KMS-11 (cell line): Measurements from ENCODE around the gene SPTBN1.

Source experiments
- H2AFZ ChIP-seq: fragments of 200-600 bp; sonication (generic); 2 replicates; pipeline ENCODE4 v1.6.1; 2016; ENCODE audit warnings: antibody characterized with exemption, mixed run types, low read depth
- H3K27ac ChIP-seq: fragments of 200-600 bp; sonication (generic); 2 replicates; pipeline ENCODE4 v1.6.1; 2016; ENCODE audit warnings: mild to moderate bottlenecking, mixed run types
- H3K27me3 ChIP-seq: fragments of 200-600 bp; sonication (generic); 2 replicates; pipeline ENCODE4 v1.6.1; 2017; ENCODE audit warnings: mild to moderate bottlenecking, low read depth, mixed run types, moderate library complexity; ENCODE audit not compliant: insufficient read depth
- H3K36me3 ChIP-seq: fragments of 200-600 bp; sonication (generic); 2 replicates; pipeline ENCODE4 v1.6.1; 2017; ENCODE audit warnings: mild to moderate bottlenecking, mixed run types; ENCODE audit not compliant: insufficient read depth
- H3K4me1 ChIP-seq: fragments of 200-600 bp; sonication (generic); 2 replicates; pipeline ENCODE4 v1.6.1; 2016; ENCODE audit warnings: mild to moderate bottlenecking, low read depth, mixed run types; ENCODE audit not compliant: poor library complexity, severe bottlenecking
- H3K4me2 ChIP-seq: fragments of 200-600 bp; sonication (generic); 2 replicates; pipeline ENCODE4 v1.7.0; 2016; ENCODE audit warnings: mild to moderate bottlenecking, mixed run types
- H3K4me3 ChIP-seq: fragments of 200-600 bp; sonication (generic); IDR thresholded peaks from 2 replicates; pipeline ENCODE4 v1.6.1; 2017; ENCODE audit warnings: low read depth, low read length, mixed read lengths; ENCODE audit not compliant: insufficient read depth
- H3K79me2 ChIP-seq: fragments of 200-600 bp; sonication (generic); 2 replicates; pipeline ENCODE4 v1.6.1; 2016; ENCODE audit warnings: low read depth, mixed run types; ENCODE audit not compliant: insufficient read depth
- H3K9ac ChIP-seq: fragments of 200-600 bp; sonication (generic); 2 replicates; pipeline ENCODE4 v1.6.1; 2016; ENCODE audit warnings: mild to moderate bottlenecking, mixed run types
- H4K20me1 ChIP-seq: fragments of 200-600 bp; sonication (generic); 2 replicates; pipeline ENCODE4 v1.6.1; 2016; ENCODE audit warnings: mild to moderate bottlenecking, mixed run types; ENCODE audit not compliant: insufficient read depth
- TF ChIP-seq, protein P1 (sequence below): fragments of 200-600 bp; sonication (generic); conservative IDR thresholded peaks from 2 replicates; pipeline ENCODE4 v1.6.1; 2017; ENCODE audit warnings: low read depth, mild to moderate bottlenecking, antibody characterized with exemption, low read length, moderate library complexity, mixed read lengths

SPTBN1 gene

DNA sequence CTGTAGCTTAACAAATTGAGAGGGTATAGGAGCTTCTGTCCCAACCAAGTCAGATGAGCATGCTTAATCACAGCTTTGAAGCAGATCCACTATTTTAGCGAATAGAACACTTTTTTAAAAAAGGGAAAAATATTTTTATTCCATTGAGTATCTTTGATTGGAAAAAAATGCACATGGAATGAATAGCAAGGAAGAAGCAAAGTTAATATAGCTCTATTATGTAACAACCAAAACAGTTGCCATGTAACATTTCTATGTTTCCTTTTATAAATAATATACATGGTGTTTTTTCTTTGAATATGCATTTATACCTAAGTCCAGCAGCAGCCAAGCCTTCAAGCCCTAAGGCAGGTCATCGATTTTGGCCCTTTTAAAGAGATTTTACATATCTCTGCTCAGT is 21.4 kb upstream of the SPTBN1 start:
- Histone ChIP-seq H3K27me3 (no peaks in the 10 kb centered on the region), H3K36me3 (no peaks in the 10 kb centered on the region), H3K4me1 (no peaks in the 10 kb centered on the region), H4K20me1 (no peaks in the 10 kb centered on the region), H3K79me2 (no peaks in the 10 kb centered on the region), H2AFZ (no peak overlapping the region), H3K4me3 (no peak overlapping the region), H3K27ac (no peak overlapping the region), H3K4me2 (no peak overlapping the region), H3K9ac (no peak overlapping the region)
- TF ChIP-seq, protein P1, sequence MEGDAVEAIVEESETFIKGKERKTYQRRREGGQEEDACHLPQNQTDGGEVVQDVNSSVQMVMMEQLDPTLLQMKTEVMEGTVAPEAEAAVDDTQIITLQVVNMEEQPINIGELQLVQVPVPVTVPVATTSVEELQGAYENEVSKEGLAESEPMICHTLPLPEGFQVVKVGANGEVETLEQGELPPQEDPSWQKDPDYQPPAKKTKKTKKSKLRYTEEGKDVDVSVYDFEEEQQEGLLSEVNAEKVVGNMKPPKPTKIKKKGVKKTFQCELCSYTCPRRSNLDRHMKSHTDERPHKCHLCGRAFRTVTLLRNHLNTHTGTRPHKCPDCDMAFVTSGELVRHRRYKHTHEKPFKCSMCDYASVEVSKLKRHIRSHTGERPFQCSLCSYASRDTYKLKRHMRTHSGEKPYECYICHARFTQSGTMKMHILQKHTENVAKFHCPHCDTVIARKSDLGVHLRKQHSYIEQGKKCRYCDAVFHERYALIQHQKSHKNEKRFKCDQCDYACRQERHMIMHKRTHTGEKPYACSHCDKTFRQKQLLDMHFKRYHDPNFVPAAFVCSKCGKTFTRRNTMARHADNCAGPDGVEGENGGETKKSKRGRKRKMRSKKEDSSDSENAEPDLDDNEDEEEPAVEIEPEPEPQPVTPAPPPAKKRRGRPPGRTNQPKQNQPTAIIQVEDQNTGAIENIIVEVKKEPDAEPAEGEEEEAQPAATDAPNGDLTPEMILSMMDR = no peak

DNA sequence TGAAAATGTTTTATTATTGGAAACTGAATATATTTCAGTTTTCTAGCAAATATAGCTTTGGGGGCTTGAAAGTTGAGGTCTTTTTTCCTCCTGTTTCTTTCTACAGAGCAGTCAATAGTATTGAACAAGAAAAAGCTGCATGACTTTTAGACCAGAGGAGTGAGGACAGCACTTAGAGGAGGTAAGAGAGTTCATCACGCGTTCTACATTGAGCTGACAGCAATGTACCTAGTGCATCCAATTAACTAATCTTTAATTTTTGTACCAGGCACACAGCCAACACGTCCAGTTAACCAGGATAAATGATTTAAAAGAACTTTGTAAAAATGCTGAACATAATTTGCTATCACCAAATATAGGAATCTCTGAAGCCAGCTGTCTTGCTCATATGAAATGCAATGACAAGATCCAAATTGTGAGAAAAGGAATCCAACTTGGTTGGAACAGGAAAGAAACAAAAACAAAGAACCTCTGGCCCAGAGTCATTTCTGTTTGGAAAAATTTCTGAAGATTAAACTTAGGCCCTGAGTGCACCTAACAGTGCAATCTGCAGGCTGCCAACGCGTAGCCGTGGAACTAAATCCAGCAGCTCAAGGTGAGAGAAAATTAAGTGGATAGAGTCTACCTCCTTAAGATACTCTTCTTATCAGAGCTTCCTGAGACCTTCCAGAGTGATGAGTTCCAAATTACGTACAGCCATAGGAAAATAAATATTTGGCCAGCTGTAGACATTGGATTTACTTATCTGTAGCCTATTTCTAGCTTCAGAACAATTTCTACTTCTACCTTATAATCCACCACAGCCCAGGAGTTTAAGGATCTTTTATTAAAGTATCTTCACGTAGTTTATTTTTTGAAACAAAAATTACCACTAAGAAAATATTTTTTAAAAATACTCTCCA is 20.6 kb upstream of the SPTBN1 start:
- no peaks in the 10 kb centered on the region for H3K79me2 ChIP-seq
- no peaks in the 10 kb centered on the region for H3K4me1 ChIP-seq
- H3K9ac ChIP-seq = no peak overlapping the region
- H2AFZ ChIP-seq = no peak overlapping the region
- no peaks in the 10 kb centered on the region for H3K36me3 ChIP-seq
- H3K4me3 ChIP-seq = no peak overlapping the region
- no peak overlapping the region for H3K27ac ChIP-seq
- TF ChIP-seq, protein P1 = no peak
- no peak overlapping the region for H3K4me2 ChIP-seq
- H4K20me1 ChIP-seq = no peaks in the 10 kb centered on the region
- H3K27me3 ChIP-seq = no peaks in the 10 kb centered on the region

DNA sequence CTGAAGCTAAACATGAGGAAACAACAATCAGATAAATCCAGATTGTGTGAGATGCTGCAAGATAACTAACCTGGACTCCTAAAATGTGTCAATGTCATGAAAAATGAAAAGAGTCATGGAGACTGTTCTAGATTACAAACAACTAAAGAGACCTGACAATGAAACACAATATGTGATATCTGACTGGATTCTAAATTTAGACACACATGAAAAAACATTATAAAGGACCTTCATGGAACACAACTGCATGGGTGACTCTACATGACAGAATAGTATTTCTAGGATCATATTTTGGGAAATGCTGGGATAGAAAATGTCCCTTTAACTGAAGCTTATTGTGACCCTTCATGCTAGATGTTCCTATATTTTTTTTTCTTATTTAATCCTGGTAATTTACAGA is 18.5 kb upstream of the SPTBN1 start:
- Histone ChIP-seq H3K4me2 (no peak overlapping the region), H3K79me2 (no peaks in the 10 kb centered on the region), H3K27ac (no peak overlapping the region), H3K27me3 (no peaks in the 10 kb centered on the region), H3K4me3 (no peak overlapping the region), H3K36me3 (no peaks in the 10 kb centered on the region), H3K9ac (no peak overlapping the region), H2AFZ (no peak overlapping the region), H4K20me1 (no peaks in the 10 kb centered on the region), H3K4me1 (no peaks in the 10 kb centered on the region)
- TF ChIP-seq, protein P1 = no peak

DNA sequence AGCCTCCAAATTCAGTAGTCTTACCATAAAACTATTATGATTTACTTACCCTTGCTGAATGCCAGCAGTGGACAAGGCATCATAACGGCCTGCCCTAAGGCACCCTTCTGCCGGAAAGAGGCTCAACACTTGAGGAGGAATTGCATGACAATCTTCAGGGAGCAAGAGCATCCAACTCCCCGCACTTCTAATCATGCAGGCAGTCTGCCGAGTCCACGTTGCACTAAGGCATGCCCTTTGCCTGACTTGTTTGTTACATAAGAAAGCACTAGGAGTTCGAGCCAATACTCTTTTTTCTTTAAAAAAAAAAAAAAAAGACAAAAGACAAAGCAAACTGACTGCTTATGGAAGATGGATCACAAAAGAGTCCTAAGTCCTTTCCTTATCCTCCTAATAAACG is 17.9 kb upstream of the SPTBN1 start:
- Histone ChIP-seq H3K4me1 (no peaks in the 10 kb centered on the region), H3K27me3 (no peaks in the 10 kb centered on the region), H3K4me2 (no peak overlapping the region), H3K79me2 (no peaks in the 10 kb centered on the region), H3K27ac (no peak overlapping the region), H2AFZ (no peak overlapping the region), H3K36me3 (no peaks in the 10 kb centered on the region), H3K4me3 (no peak overlapping the region), H3K9ac (no peak overlapping the region), H4K20me1 (no peaks in the 10 kb centered on the region)
- TF ChIP-seq, protein P1 = no peak
